ENCODE results near the gene NDUFB10. TPM values are rescaled to one million over a fixed set of nuclear protein-coding genes. Genes with fewer than 3 reads are reported as not detected.

The NDUFB10 gene
- 100 to 1,000 TPM; 214 to 400 (median 243) TPM for total RNA-seq

GRCh38 chr16:1959269-1960039, at the start of gene NDUFB10:
NDUFB10 (plus strand) TSS chr16:1959538; CDS start chr16:1959625, 87 bp downstream.
- Histone ChIP-seq H3K9me3 (no peaks in the 10 kb centered on the region), H3K4me3 (peak within 1 kb of the TSS; percentile 64 to 79), H3K27me3 (no peaks in the 10 kb centered on the region), H3K27ac (peak within 1 kb of the TSS; percentile 78 to 91 (median 88)), H3K4me1 (peaks cover 0 to 49% (median 19%) of the 10 kb centered on the region in 3 donors), H3K36me3 (peaks cover 0 to 27% of the 10 kb centered on the region in 2 donors)
- peak; percentile 97 for ATAC-seq
- TF ChIP-seq EP300 (IDR thresholded peaks at IDR 0.05) (no peak), POLR2AphosphoS5 (IDR thresholded peaks at IDR 0.05) (peak; percentile 84), POLR2A (IDR thresholded peaks at IDR 0.05) (peak; percentile 81 to 86)
- TF ChIP-seq, protein P1, sequence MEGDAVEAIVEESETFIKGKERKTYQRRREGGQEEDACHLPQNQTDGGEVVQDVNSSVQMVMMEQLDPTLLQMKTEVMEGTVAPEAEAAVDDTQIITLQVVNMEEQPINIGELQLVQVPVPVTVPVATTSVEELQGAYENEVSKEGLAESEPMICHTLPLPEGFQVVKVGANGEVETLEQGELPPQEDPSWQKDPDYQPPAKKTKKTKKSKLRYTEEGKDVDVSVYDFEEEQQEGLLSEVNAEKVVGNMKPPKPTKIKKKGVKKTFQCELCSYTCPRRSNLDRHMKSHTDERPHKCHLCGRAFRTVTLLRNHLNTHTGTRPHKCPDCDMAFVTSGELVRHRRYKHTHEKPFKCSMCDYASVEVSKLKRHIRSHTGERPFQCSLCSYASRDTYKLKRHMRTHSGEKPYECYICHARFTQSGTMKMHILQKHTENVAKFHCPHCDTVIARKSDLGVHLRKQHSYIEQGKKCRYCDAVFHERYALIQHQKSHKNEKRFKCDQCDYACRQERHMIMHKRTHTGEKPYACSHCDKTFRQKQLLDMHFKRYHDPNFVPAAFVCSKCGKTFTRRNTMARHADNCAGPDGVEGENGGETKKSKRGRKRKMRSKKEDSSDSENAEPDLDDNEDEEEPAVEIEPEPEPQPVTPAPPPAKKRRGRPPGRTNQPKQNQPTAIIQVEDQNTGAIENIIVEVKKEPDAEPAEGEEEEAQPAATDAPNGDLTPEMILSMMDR (IDR thresholded peaks at IDR 0.05), result peak in 3 of 4 experiments; percentile 64 to 84 (median 79)
- WGBS, 2 donors (ENCODE audit: low coverage in 1 of 2), result 0 to 2% methylated on average over 5 to 19 of the region's 79 CpGs

- 60% methylated on average over 1 of the region's 18 CpGs; no CpG with 5 or more reads in 1 of the 2 donors for WGBS, 2 donors (ENCODE audit: low coverage in 1 of 2)
- ATAC-seq, result no peak
- H3K27me3 ChIP-seq, result peaks cover 74% of the 10 kb centered on the region
Observed at GRCh38 chr16:1909561-1910231, 49.6 kb upstream of the NDUFB10 start.

GRCh38 chr16:1911467-1912214, 47.7 kb upstream of the NDUFB10 start:
- whole genome bisulfite sequencing, 2 donors (ENCODE audit: low coverage in 1 of 2), result 89 to 100% methylated on average over 3 to 8 of the region's 59 CpGs
- no peak for ATAC-seq
- TF ChIP-seq POLR2AphosphoS5 (IDR thresholded peaks at IDR 0.05) (no peak), POLR2A (IDR thresholded peaks at IDR 0.05) (no peak), EP300 (IDR thresholded peaks at IDR 0.05) (no peak)
- TF ChIP-seq, protein P1 (IDR thresholded peaks at IDR 0.05), result no peak
- Histone ChIP-seq H3K4me1 (no peaks in the 10 kb centered on the region), H3K36me3 (no peaks in the 10 kb centered on the region), H3K27me3 (peaks cover 75% of the 10 kb centered on the region), H3K9me3 (no peaks in the 10 kb centered on the region), H3K4me3 (no peak overlapping the region), H3K27ac (no peak overlapping the region)

More at GRCh38 chr16:1909561-1910231, 49.6 kb upstream of the NDUFB10 start:
- H3K36me3 ChIP-seq, result no peaks in the 10 kb centered on the region
- no peak overlapping the region for H3K4me3 ChIP-seq
- no peak overlapping the region for H3K27ac ChIP-seq
- TF ChIP-seq, protein P1 (IDR thresholded peaks at IDR 0.05), result no peak
- TF ChIP-seq POLR2AphosphoS5 (IDR thresholded peaks at IDR 0.05) (no peak), POLR2A (IDR thresholded peaks at IDR 0.05) (no peak), EP300 (IDR thresholded peaks at IDR 0.05) (no peak)
- H3K4me1 ChIP-seq, result no peaks in the 10 kb centered on the region
- no peaks in the 10 kb centered on the region for H3K9me3 ChIP-seq

GRCh38 chr16:1912215-1912543, 47.2 kb upstream of the NDUFB10 start:
- no peak overlapping the region for H3K27ac ChIP-seq
- H3K27me3 ChIP-seq, result peaks cover 75% of the 10 kb centered on the region
- no peak overlapping the region for H3K4me3 ChIP-seq
- WGBS, 2 donors (ENCODE audit: low coverage in 1 of 2), result 50 to 81% methylated on average over 1 to 5 of the region's 17 CpGs
- no peak for ATAC-seq
- TF ChIP-seq, protein P1 (IDR thresholded peaks at IDR 0.05), result no peak
- no peak for TF ChIP-seq POLR2AphosphoS5 (IDR thresholded peaks at IDR 0.05)
- no peak for TF ChIP-seq EP300 (IDR thresholded peaks at IDR 0.05)
- TF ChIP-seq POLR2A (IDR thresholded peaks at IDR 0.05), result no peak
- H3K36me3 ChIP-seq, result no peaks in the 10 kb centered on the region
- no peaks in the 10 kb centered on the region for H3K4me1 ChIP-seq
- H3K9me3 ChIP-seq, result no peaks in the 10 kb centered on the region
